ENCODE data around the gene CASK. TPM values are rescaled to one million over a fixed set of nuclear protein-coding genes. Genes with fewer than 3 reads are reported as not detected.

Gene CASK
- total and polyA plus RNA-seq, 9 of the 15 experiments (the other 6 are each of a cell fraction or from before 2014, with no cell fraction given) = 1.3 to 7.4 (median 5.2) TPM

GRCh38 chrX:41956027-41956426 is 32.7 kb upstream of the CASK start (continued):
- TF ChIP-seq, protein P1, sequence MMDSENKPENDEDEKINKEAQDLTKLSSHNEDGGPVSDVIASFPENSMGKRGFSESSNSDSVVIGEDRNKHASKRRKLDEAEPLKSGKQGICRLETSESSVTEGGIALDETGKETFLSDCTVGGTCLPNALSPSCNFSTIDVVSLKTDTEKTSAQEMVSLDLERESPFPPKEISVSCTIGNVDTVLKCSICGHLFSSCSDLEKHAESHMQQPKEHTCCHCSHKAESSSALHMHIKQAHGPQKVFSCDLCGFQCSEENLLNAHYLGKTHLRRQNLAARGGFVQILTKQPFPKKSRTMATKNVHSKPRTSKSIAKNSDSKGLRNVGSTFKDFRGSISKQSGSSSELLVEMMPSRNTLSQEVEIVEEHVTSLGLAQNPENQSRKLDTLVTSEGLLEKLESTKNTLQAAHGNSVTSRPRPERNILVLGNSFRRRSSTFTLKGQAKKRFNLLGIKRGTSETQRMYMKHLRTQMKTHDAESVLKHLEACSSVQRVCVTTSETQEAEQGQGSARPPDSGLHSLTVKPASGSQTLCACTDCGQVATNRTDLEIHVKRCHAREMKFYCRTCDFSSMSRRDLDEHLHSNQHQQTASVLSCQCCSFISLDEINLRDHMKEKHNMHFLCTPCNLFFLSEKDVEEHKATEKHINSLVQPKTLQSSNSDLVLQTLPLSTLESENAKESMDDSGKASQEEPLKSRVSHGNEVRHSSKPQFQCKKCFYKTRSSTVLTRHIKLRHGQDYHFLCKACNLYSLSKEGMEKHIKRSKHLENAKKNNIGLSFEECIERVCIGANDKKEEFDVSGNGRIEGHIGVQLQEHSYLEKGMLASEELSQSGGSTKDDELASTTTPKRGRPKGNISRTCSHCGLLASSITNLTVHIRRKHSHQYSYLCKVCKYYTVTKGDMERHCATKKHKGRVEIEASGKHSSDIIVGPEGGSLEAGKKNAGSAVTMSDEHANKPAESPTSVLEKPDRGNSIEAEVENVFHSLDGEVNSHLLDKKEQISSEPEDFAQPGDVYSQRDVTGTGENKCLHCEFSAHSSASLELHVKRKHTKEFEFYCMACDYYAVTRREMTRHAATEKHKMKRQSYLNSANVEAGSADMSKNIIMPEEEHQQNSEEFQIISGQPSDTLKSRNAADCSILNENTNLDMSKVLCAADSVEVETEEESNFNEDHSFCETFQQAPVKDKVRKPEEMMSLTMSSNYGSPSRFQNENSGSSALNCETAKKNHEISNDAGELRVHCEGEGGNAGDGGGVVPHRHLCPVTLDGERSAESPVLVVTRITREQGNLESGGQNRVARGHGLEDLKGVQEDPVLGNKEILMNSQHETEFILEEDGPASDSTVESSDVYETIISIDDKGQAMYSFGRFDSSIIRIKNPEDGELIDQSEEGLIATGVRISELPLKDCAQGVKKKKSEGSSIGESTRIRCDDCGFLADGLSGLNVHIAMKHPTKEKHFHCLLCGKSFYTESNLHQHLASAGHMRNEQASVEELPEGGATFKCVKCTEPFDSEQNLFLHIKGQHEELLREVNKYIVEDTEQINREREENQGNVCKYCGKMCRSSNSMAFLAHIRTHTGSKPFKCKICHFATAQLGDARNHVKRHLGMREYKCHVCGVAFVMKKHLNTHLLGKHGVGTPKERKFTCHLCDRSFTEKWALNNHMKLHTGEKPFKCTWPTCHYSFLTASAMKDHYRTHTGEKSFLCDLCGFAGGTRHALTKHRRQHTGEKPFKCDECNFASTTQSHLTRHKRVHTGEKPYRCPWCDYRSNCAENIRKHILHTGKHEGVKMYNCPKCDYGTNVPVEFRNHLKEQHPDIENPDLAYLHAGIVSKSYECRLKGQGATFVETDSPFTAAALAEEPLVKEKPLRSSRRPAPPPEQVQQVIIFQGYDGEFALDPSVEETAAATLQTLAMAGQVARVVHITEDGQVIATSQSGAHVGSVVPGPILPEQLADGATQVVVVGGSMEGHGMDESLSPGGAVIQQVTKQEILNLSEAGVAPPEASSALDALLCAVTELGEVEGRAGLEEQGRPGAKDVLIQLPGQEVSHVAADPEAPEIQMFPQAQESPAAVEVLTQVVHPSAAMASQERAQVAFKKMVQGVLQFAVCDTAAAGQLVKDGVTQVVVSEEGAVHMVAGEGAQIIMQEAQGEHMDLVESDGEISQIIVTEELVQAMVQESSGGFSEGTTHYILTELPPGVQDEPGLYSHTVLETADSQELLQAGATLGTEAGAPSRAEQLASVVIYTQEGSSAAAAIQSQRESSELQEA (IDR thresholded peaks at IDR 0.05; ENCODE audit: low read depth) = no peak
- TF ChIP-seq MNT (conservative IDR thresholded peaks at IDR 0.05) (peak in 1 of 2 experiments; percentile 28; a peak in 1 of 4 replicates), TRIM24 (IDR thresholded peaks at IDR 0.05) (peak; percentile 76 to 83), ZBTB17 (CRISPR knock-in tag; IDR thresholded peaks at IDR 0.05) (no peak), ZFPM2 (CRISPR knock-in tag; IDR thresholded peaks at IDR 0.05) (no peak), SRF (CRISPR knock-in tag; IDR thresholded peaks at IDR 0.05) (no peak), SREBF2 (CRISPR knock-in tag; IDR thresholded peaks at IDR 0.05) (no peak), MECOM (CRISPR knock-in tag; IDR thresholded peaks at IDR 0.05) (peak; percentile 20; the same call in 1 of the 2 replicates), ATF7 (IDR thresholded peaks at IDR 0.05) (peak; percentile 69), HCFC1 (IDR thresholded peaks at IDR 0.05; ENCODE audit: low read depth, low read length) (no peak), CXXC5 (CRISPR knock-in tag; IDR thresholded peaks at IDR 0.05) (no peak), ZSCAN32 (CRISPR knock-in tag; IDR thresholded peaks at IDR 0.05) (no peak), FOS (IDR thresholded peaks at IDR 0.05; ENCODE audit: extremely low read depth, insufficient read length) (peak; percentile 15), NFE2L1 (tag; IDR thresholded peaks at IDR 0.05; ENCODE audit: borderline replicate concordance, low read depth) (no peak), MAFK (IDR thresholded peaks at IDR 0.05; ENCODE audit: low read length) (no peak), CREM (IDR thresholded peaks at IDR 0.05; ENCODE audit: low read depth) (0 out of 2 replicates have a peak, but pooled peaks have one; percentile 29)
- TF ChIP-seq, protein P2, sequence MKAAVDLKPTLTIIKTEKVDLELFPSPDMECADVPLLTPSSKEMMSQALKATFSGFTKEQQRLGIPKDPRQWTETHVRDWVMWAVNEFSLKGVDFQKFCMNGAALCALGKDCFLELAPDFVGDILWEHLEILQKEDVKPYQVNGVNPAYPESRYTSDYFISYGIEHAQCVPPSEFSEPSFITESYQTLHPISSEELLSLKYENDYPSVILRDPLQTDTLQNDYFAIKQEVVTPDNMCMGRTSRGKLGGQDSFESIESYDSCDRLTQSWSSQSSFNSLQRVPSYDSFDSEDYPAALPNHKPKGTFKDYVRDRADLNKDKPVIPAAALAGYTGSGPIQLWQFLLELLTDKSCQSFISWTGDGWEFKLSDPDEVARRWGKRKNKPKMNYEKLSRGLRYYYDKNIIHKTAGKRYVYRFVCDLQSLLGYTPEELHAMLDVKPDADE (conservative IDR thresholded peaks at IDR 0.05; ENCODE audit: control insufficient read depth, low read depth, low read length) = no peak
- TF ChIP-seq, protein P3, sequence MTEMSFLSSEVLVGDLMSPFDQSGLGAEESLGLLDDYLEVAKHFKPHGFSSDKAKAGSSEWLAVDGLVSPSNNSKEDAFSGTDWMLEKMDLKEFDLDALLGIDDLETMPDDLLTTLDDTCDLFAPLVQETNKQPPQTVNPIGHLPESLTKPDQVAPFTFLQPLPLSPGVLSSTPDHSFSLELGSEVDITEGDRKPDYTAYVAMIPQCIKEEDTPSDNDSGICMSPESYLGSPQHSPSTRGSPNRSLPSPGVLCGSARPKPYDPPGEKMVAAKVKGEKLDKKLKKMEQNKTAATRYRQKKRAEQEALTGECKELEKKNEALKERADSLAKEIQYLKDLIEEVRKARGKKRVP (CRISPR knock-in tag; IDR thresholded peaks at IDR 0.05) = no peak
